ENCODE measurements around the gene PIGS. TPM values are rescaled to one million over a fixed set of nuclear protein-coding genes. Genes with fewer than 3 reads are reported as not detected.
"Not testable (repeated sequence)": the region's sequence is repeated elsewhere in the genome, so short reads cannot be mapped to it uniquely, and the experiment has no call there.

Gene PIGS
- total and polyA plus RNA-seq, 12 donors: 9.0 to 69.3 (median 48.5) TPM

GRCh38 chr17:28526381-28526780 lies 44.9 kb downstream of the PIGS start:
- Histone ChIP-seq H3K4me1 (no peaks in the 10 kb centered on the region), H3K27ac (no peak overlapping the region), H3K27me3 (peaks cover 0 to 9% (median 4%) of the 10 kb centered on the region in 7 donors), H3K4me3 (no peak overlapping the region), H3K9me3 (no peaks in the 10 kb centered on the region), H3K36me3 (no peaks in the 10 kb centered on the region)
- TF ChIP-seq CTCF (IDR thresholded peaks at IDR 0.05): no peak
- intact Hi-C loops (cut with DNase I): no loop called here
- ATAC-seq: no peak
- DNase-seq: no peak
- 74 to 79% methylated on average over 8 of the region's 8 CpGs for WGBS, 2 donors

- WGBS, 2 donors: 88 to 90% methylated on average over 25 of the region's 25 CpGs
- Histone ChIP-seq H3K4me1 (no peaks in the 10 kb centered on the region), H3K9me3 (no peaks in the 10 kb centered on the region), H3K36me3 (no peaks in the 10 kb centered on the region), H3K27me3 (peaks cover 0 to 4% (median 0%) of the 10 kb centered on the region in 7 donors), H3K4me3 (no peak overlapping the region), H3K27ac (no peak overlapping the region)
- intact Hi-C loops (cut with DNase I): no loop called here
- no peak for ATAC-seq
- no peak for DNase-seq
- no peak for TF ChIP-seq CTCF (IDR thresholded peaks at IDR 0.05)
Observed at GRCh38 chr17:28524476-28525424, 46.6 kb downstream of the PIGS start.

GRCh38 chr17:28523876-28524275 lies 47.4 kb downstream of the PIGS start:
- H3K27me3 ChIP-seq: peaks cover 0 to 8% (median 0%) of the 10 kb centered on the region in 7 donors
- ATAC-seq: peak in 1 of 8 donors; percentile 13
- WGBS, 2 donors: 89 to 90% methylated on average over 14 to 15 of the region's 15 CpGs
- H3K4me1 ChIP-seq: no peaks in the 10 kb centered on the region
- H3K36me3 ChIP-seq: no peaks in the 10 kb centered on the region
- H3K9me3 ChIP-seq: no peaks in the 10 kb centered on the region
- TF ChIP-seq CTCF (IDR thresholded peaks at IDR 0.05): no peak
- DNase-seq: no peak
- H3K27ac ChIP-seq: no peak overlapping the region
- H3K4me3 ChIP-seq: no peak overlapping the region
- intact Hi-C loops (cut with DNase I): no loop called here

GRCh38 chr17:28523186-28523585 lies 48.1 kb downstream of the PIGS start:
- ATAC-seq (no peak), DNase-seq (no peak)
- no peak for TF ChIP-seq CTCF (IDR thresholded peaks at IDR 0.05)
- Histone ChIP-seq H3K4me3 (no peak overlapping the region), H3K27ac (no peak overlapping the region), H3K4me1 (no peaks in the 10 kb centered on the region), H3K36me3 (no peaks in the 10 kb centered on the region), H3K9me3 (no peaks in the 10 kb centered on the region), H3K27me3 (peaks cover 0 to 8% (median 0%) of the 10 kb centered on the region in 7 donors)
- WGBS, 2 donors: 82 to 83% methylated on average over 6 of the region's 6 CpGs
- intact Hi-C loops (cut with DNase I): no loop called here

- 90 to 93% methylated on average over 4 of the region's 4 CpGs for WGBS, 2 donors
- H3K27ac ChIP-seq; ATAC-seq; intact Hi-C loops (cut with DNase I); DNase-seq; H3K27me3 ChIP-seq; H3K36me3 ChIP-seq; H3K4me1 ChIP-seq; H3K4me3 ChIP-seq; H3K9me3 ChIP-seq: not testable (repeated sequence)
Observed at GRCh38 chr17:28522281-28522680, 49.0 kb downstream of the PIGS start.
